H1 (cell line): ENCODE results near the gene PDE4B. TPM values are rescaled to one million over a fixed set of nuclear protein-coding genes. Genes with fewer than 3 reads are reported as not detected.

Source experiments
- CTCF ChIA-PET: fragments of 300-600 bp; sonication (Branson Sonifier 250); formaldehyde crosslinking; loops from one replicate; lab custom pipeline; 2021; ENCODE audit not compliant: partially characterized antibody; lab: Charles Lee
- POLR2A ChIA-PET: fragments of 300-600 bp; sonication (Branson Sonifier 250); formaldehyde crosslinking; loops from one replicate; lab custom pipeline; 2021; ENCODE audit warnings: inconsistent platforms; ENCODE audit not compliant: partially characterized antibody; lab: Charles Lee
- DNase-seq, 2 experiments: peaks; one replicate each; pipeline versions ENCODE4 v3.0.0 to v3.0.0-alpha.2; 2010 to 2022; ENCODE audit warnings: low spot score in 2 of 2, low read depth in 1 of 2, mixed read lengths in 1 of 2
- FAIRE-seq: peaks from 2 replicates; lab custom pipeline; 2011; peaks lifted over from hg19 to GRCh38; lab: Jason Lieb, UNC
- H2AFZ ChIP-seq: 2 replicates; pipeline ENCODE4 v1.8.1; 2012; ENCODE audit warnings: low read length, inconsistent platforms
- H2AK5ac ChIP-seq: 2 replicates; pipeline ENCODE4 v1.6.1; 2013; ENCODE audit warnings: low read depth, low read length
- H2BK120ac ChIP-seq: replicated peaks from 2 replicates; pipeline ENCODE3; 2013; ENCODE audit warnings: low read depth, low read length, inconsistent platforms
- H2BK12ac ChIP-seq: 2 replicates; pipeline ENCODE4 v1.6.1; 2013; ENCODE audit warnings: low read depth, low read length
- H2BK15ac ChIP-seq: 2 replicates; pipeline ENCODE4 v1.6.1; 2013; ENCODE audit warnings: low read length
- H2BK20ac ChIP-seq: 2 replicates; pipeline ENCODE4 v1.6.1; 2013; ENCODE audit warnings: low read length
- H2BK5ac ChIP-seq: 2 replicates; pipeline ENCODE4 v1.6.1; 2013; ENCODE audit warnings: low read depth, low read length
- H3K14ac ChIP-seq: 2 replicates; pipeline ENCODE4 v1.6.1; 2013; ENCODE audit warnings: inconsistent platforms; ENCODE audit not compliant: insufficient read length
- H3K18ac ChIP-seq: 2 replicates; pipeline ENCODE4 v1.6.1; 2013; ENCODE audit warnings: low read length; ENCODE audit errors: extremely low read depth
- H3K23ac ChIP-seq: 2 replicates; pipeline ENCODE4 v1.6.1; 2013; ENCODE audit warnings: inconsistent platforms; ENCODE audit not compliant: insufficient read length
- H3K23me2 ChIP-seq: 2 replicates; pipeline ENCODE4 v1.6.1; 2013; ENCODE audit warnings: low read depth, low read length
- H3K27ac ChIP-seq: 2 replicates; pipeline ENCODE4 v1.6.1; 2011; ENCODE audit warnings: low read depth, low read length, inconsistent platforms
- H3K27me3 ChIP-seq, 4 experiments: replicated peaks in 1 of 4; 1 replicate in 1 of 4; 2 replicates in 3 of 4; pipeline versions ENCODE4 v1.6.1 to v1.8.1; 2011 to 2013; ENCODE audit warnings: low read length in 3 of 4, mild to moderate bottlenecking in 3 of 4, inconsistent platforms in 2 of 4, mixed read lengths in 2 of 4, moderate library complexity in 1 of 4; ENCODE audit not compliant: control insufficient read depth in 3 of 4, insufficient read depth in 3 of 4; ENCODE audit errors: extremely low read depth in 1 of 4
- H3K36me3 ChIP-seq, 4 experiments: 2 replicates each; pipeline versions ENCODE4 v1.6.1 to v1.8.1; 2011 to 2013; ENCODE audit warnings: mild to moderate bottlenecking in 4 of 4, low read length in 3 of 4, moderate library complexity in 2 of 4, control low read depth in 1 of 4, inconsistent platforms in 1 of 4; ENCODE audit not compliant: insufficient read depth in 4 of 4, control insufficient read depth in 2 of 4
- H3K4ac ChIP-seq: replicated peaks from 2 replicates; pipeline ENCODE3; 2013; ENCODE audit warnings: low read length, low read depth, mixed read lengths, inconsistent platforms; ENCODE audit not compliant: insufficient read length
- H3K4me1 ChIP-seq, 4 experiments: replicated peaks in 1 of 4; 1 replicate in 1 of 4; 2 replicates in 3 of 4; pipeline versions ENCODE4 v1.6.1 to v1.8.1; 2011 to 2013; ENCODE audit warnings: low read length in 3 of 4, inconsistent platforms in 2 of 4, mixed read lengths in 1 of 4; ENCODE audit not compliant: insufficient read depth in 4 of 4, control insufficient read depth in 3 of 4
- H3K4me2 ChIP-seq, 2 experiments: 2 replicates each; pipeline versions ENCODE4 v1.6.1 to v1.8.1; 2011 to 2013; ENCODE audit warnings: low read depth in 2 of 2, low read length in 2 of 2, control low read depth in 1 of 2, inconsistent platforms in 1 of 2, mild to moderate bottlenecking in 1 of 2; ENCODE audit not compliant: insufficient read depth in 1 of 2
- H3K4me3 ChIP-seq, 4 experiments: fragments of 200-600, 300-600 bp in 1 of 4; sonication (generic), shearing (Covaris generic), sonication (Bioruptor Twin) in 1 of 4; 2 replicates each; pipeline versions ENCODE4 v1.5.1 to v1.8.1; 2011 to 2016; ENCODE audit warnings: low read length in 4 of 4, low read depth in 3 of 4, control low read depth in 2 of 4, inconsistent platforms in 2 of 4, mild to moderate bottlenecking in 2 of 4, mixed read lengths in 1 of 4, moderate library complexity in 1 of 4; ENCODE audit not compliant: insufficient read depth in 2 of 4; ENCODE audit errors: extremely low read depth in 1 of 4
- H3K56ac ChIP-seq: replicated peaks from 2 replicates; pipeline ENCODE3; 2013; ENCODE audit warnings: low read depth, mild to moderate bottlenecking, mixed read lengths, low read length, inconsistent platforms; ENCODE audit not compliant: insufficient read length
- H3K79me1 ChIP-seq: 2 replicates; pipeline ENCODE4 v1.6.1; 2013; ENCODE audit warnings: low read depth, low read length, control low read depth
- H3K79me2 ChIP-seq, 2 experiments: 2 replicates each; pipeline versions ENCODE4 v1.6.1 to v1.8.1; 2012 to 2013; ENCODE audit warnings: low read length in 2 of 2, mild to moderate bottlenecking in 2 of 2, inconsistent platforms in 1 of 2; ENCODE audit not compliant: insufficient read depth in 2 of 2, control insufficient read depth in 1 of 2
- H3K9ac ChIP-seq, 4 experiments: replicated peaks in 1 of 4; 1 replicate in 1 of 4; 2 replicates in 3 of 4; pipeline versions ENCODE4 v1.6.1 to v1.8.1; 2011 to 2013; ENCODE audit warnings: low read depth in 3 of 4, low read length in 3 of 4, control low read depth in 2 of 4, mild to moderate bottlenecking in 2 of 4, moderate library complexity in 2 of 4, inconsistent platforms in 1 of 4; ENCODE audit errors: extremely low read depth in 1 of 4
- H3K9me3 ChIP-seq, 2 experiments: 2 replicates each; pipeline versions ENCODE4 v1.6.1 to v1.8.1; 2012 to 2013; ENCODE audit warnings: mild to moderate bottlenecking in 2 of 2, moderate library complexity in 2 of 2, control low read depth in 1 of 2, inconsistent platforms in 1 of 2, low read depth in 1 of 2, low read length in 1 of 2, mixed read lengths in 1 of 2; ENCODE audit not compliant: insufficient read depth in 2 of 2
- H4K20me1 ChIP-seq, 2 experiments: replicated peaks in 1 of 2; 2 replicates each; pipeline versions ENCODE3 to v1.8.1; 2011 to 2013; ENCODE audit warnings: inconsistent platforms in 2 of 2, low read length in 2 of 2, mild to moderate bottlenecking in 1 of 2; ENCODE audit not compliant: insufficient read depth in 2 of 2, control insufficient read depth in 1 of 2
- H4K5ac ChIP-seq: 2 replicates; pipeline ENCODE4 v1.6.1; 2013; ENCODE audit warnings: low read length, low read depth, mixed read lengths, inconsistent platforms; ENCODE audit not compliant: insufficient read length
- H4K8ac ChIP-seq: 2 replicates; pipeline ENCODE4 v1.8.0; 2013; ENCODE audit warnings: mild to moderate bottlenecking, moderate library complexity, low read length, inconsistent platforms; ENCODE audit not compliant: insufficient read depth; ENCODE audit errors: extremely low read depth
- H4K91ac ChIP-seq: replicated peaks from 2 replicates; pipeline ENCODE3; 2013; ENCODE audit warnings: low read length, mixed read lengths, inconsistent platforms; ENCODE audit not compliant: insufficient read length
- CHD2 ChIP-seq: IDR thresholded peaks from 2 replicates; pipeline ENCODE4 v1.6.1; 2012; ENCODE audit warnings: low read length, improper control_type of control experiment
- E2F6 ChIP-seq: IDR thresholded peaks from 2 replicates; pipeline ENCODE4 v1.6.1; 2012; ENCODE audit warnings: inconsistent platforms
- GABPA ChIP-seq: IDR thresholded peaks from 2 replicates; pipeline ENCODE4 v1.6.1; 2011; ENCODE audit warnings: mild to moderate bottlenecking, low read length, moderate library complexity, borderline replicate concordance; ENCODE audit not compliant: insufficient read depth
- HDAC6 ChIP-seq: IDR thresholded peaks from one replicate; pipeline ENCODE4 v1.7.1; 2012; ENCODE audit warnings: low read depth, mild to moderate bottlenecking, inconsistent platforms, low read length, moderate library complexity
- KDM4A ChIP-seq: IDR thresholded peaks from one replicate; pipeline ENCODE4 v1.7.1; 2012; ENCODE audit warnings: low read depth, mild to moderate bottlenecking, moderate library complexity, low read length, inconsistent platforms; ENCODE audit not compliant: severe bottlenecking
- MAX ChIP-seq: IDR thresholded peaks from 2 replicates; pipeline ENCODE4 v1.6.1; 2012; ENCODE audit warnings: inconsistent platforms
- POU5F1 ChIP-seq: IDR thresholded peaks from 2 replicates; pipeline ENCODE4 v1.6.1; 2011; ENCODE audit warnings: low read depth, mild to moderate bottlenecking, low read length, moderate library complexity
- RBBP5 ChIP-seq: IDR thresholded peaks from 2 replicates; pipeline ENCODE4 v1.7.1; 2012; ENCODE audit warnings: low read depth, mild to moderate bottlenecking, inconsistent platforms, low read length, moderate library complexity, borderline replicate concordance
- SP2 ChIP-seq: IDR thresholded peaks from 2 replicates; pipeline ENCODE4 v1.6.1; 2012; ENCODE audit warnings: mild to moderate bottlenecking, low read length, inconsistent platforms
- TAF1 ChIP-seq: IDR thresholded peaks from 2 replicates; pipeline ENCODE4 v1.6.1; 2011; ENCODE audit warnings: mild to moderate bottlenecking, low read depth, low read length
- USF2 ChIP-seq: IDR thresholded peaks from 2 replicates; pipeline ENCODE4 v1.6.1; 2011; ENCODE audit warnings: low read length, improper control_type of control experiment
- WGBS, 2 experiments: shearing (Covaris generic) in 1 of 2; methylation state at CpG; one replicate each; pipeline versions ENCODE4 v1.1.6 to v1.1.7; 2013 to 2015; ENCODE audit warnings: low lambda C conversion rate in 2 of 2, mixed read lengths in 2 of 2, inconsistent platforms in 1 of 2, low coverage in 1 of 2, missing lambda C conversion rate in 1 of 2; ENCODE audit not compliant: insufficient replicate concordance in 2 of 2, insufficient coverage in 1 of 2, insufficient read length in 1 of 2; ENCODE audit errors: extremely low coverage in 1 of 2, missing lambda C conversion rate in 1 of 2; 5-methylcytosine and 5-hydroxymethylcytosine counted together
- polyA plus RNA-seq, 7 experiments: library from polyadenylated mRNA; depleted of rRNA in 3 of 7; stranded (reverse) in 5 of 7; unstranded in 2 of 7; fragments of >200 nt in 5 of 7; fragments of 200-250 nt in 2 of 7; gene quantifications; 1 replicate in 5 of 7; 2 replicates in 1 of 7; 4 replicates in 1 of 7; pipeline versions ENCODE4 v1.2.1 to v1.2.3, GENCODE V29; 2011 to 2013; ENCODE audit warnings: missing spikeins in 2 of 7, mixed read lengths in 2 of 7
- total RNA-seq: library from RNA; stranded (reverse); fragmentation: NEBNext Ultra II Directional; extraction: Animal tissue kit (Norgen Biotek cat#: 25700); gene quantifications from 2 replicates; pipeline ENCODE4 v1.2.1, GENCODE V29; 2021

Gene PDE4B
- total and polyA plus RNA-seq, 2 of the 8 experiments (the other 6 are each of a cell fraction or from before 2014, with no cell fraction given): 5.0 to 15.1 TPM

- Histone ChIP-seq H2BK15ac (no peak overlapping the region), H3K27ac (no peak overlapping the region), H3K23ac (no peak overlapping the region), H3K4ac (no peak overlapping the region), H2BK5ac (no peak overlapping the region), H4K8ac (no peak overlapping the region), H3K36me3 (no peaks in the 10 kb centered on the region), H4K91ac (no peak overlapping the region), H2BK12ac (no peak overlapping the region), H3K14ac (no peak overlapping the region), H3K4me2 (no peak overlapping the region), H3K56ac (no peak overlapping the region), H2BK20ac (no peak overlapping the region), H3K27me3 (no peaks in the 10 kb centered on the region), H3K79me1 (no peaks in the 10 kb centered on the region; the same call in 1 of the 2 replicates), H2AFZ (no peak overlapping the region), H2BK120ac (peak overlapping the region; percentile 57), H3K79me2 (peaks cover 0 to 79% of the 10 kb centered on the region in 2 experiments; a peak in 3 of 4 replicates), H4K20me1 (no peaks in the 10 kb centered on the region), H3K4me3 (no peak overlapping the region), H3K9ac (no peak overlapping the region), H2AK5ac (no peak overlapping the region), H4K5ac (no peak overlapping the region), H3K9me3 (no peaks in the 10 kb centered on the region), H3K4me1 (peaks cover 0 to 5% (median 1%) of the 10 kb centered on the region in 4 experiments; a peak in 3 of 7 replicates), H3K23me2 (no peaks in the 10 kb centered on the region), H3K18ac (no peak overlapping the region)
- 78% methylated on average over 1 of the region's 1 CpG; no CpG with 5 or more reads in 1 of the 2 experiments for WGBS, 2 experiments
- ChIA-PET POLR2A (interaction anchor here (1.1 to 1.4 kb wide), 2 partner anchors 9 to 12 kb away, joined by 4 to 5 read pairs; no protein-coding TSS in a partner anchor), CTCF (interaction anchor here (0.7 to 2.2 kb wide), 3 partner anchors 12 to 84 kb away, joined by 3 to 10 read pairs (median 3); no protein-coding TSS in a partner anchor)
- DNase-seq (no peak), FAIRE-seq (no peak)
- no peak for TF ChIP-seq CHD2
- TF ChIP-seq USF2: no peak
- TF ChIP-seq RBBP5: no peak
- TF ChIP-seq E2F6: no peak
- TF ChIP-seq TAF1: no peak
- no peak for TF ChIP-seq SP2
- TF ChIP-seq HDAC6: no peak
- no peak for TF ChIP-seq MAX
- TF ChIP-seq KDM4A: no peak
- no peak for TF ChIP-seq GABPA
- no peak for TF ChIP-seq POU5F1
Measured at GRCh38 chr1:66341446-66342089, 548.9 kb downstream of the PDE4B start.
